DND-41 (cell line): ENCODE results near the gene NDUFV2.

Experiments
- ATAC-seq: fragments of 200-7000 bp; cut with Tn5 transposase; 3 replicates; pipeline ENCODE4 v1.9.1; 2021; ENCODE audit warnings: low read depth; ENCODE audit not compliant: insufficient read depth
- DNase-seq: peaks from one replicate; pipeline ENCODE4 v3.0.0-alpha.2; 2020
- H2AFZ ChIP-seq: 2 replicates; pipeline ENCODE4 v1.6.0; 2012; ENCODE audit warnings: low read depth, low read length
- H3K27ac ChIP-seq: 2 replicates; pipeline ENCODE4 v1.5.1; 2012; ENCODE audit warnings: low read length, inconsistent platforms
- H3K27me3 ChIP-seq: fragments of 200-600 bp; sonication (generic); 2 replicates; pipeline ENCODE4 v1.6.0; 2012; ENCODE audit warnings: low read length, mild to moderate bottlenecking, inconsistent platforms; ENCODE audit not compliant: insufficient read depth, poor library complexity
- H3K36me3 ChIP-seq: 2 replicates; pipeline ENCODE4 v1.5.1; 2012; ENCODE audit warnings: low read length, inconsistent platforms; ENCODE audit not compliant: insufficient read depth
- H3K4me1 ChIP-seq: 2 replicates; pipeline ENCODE4 v1.5.1; 2012; ENCODE audit warnings: mild to moderate bottlenecking, low read length; ENCODE audit not compliant: insufficient read depth
- H3K4me2 ChIP-seq: 2 replicates; pipeline ENCODE4 v1.6.0; 2012; ENCODE audit warnings: mild to moderate bottlenecking, moderate library complexity, low read length, inconsistent platforms; ENCODE audit not compliant: insufficient read depth
- H3K4me3 ChIP-seq, 2 experiments: fragments of 200-600 bp in 1 of 2; shearing (Covaris generic) in 1 of 2; 2 replicates each; pipeline ENCODE4 v1.5.1; 2012 to 2016; ENCODE audit warnings: inconsistent platforms in 2 of 2, low read length in 2 of 2, mild to moderate bottlenecking in 2 of 2, low read depth in 1 of 2, moderate library complexity in 1 of 2
- H3K79me2 ChIP-seq: 2 replicates; pipeline ENCODE4 v1.6.0; 2012; ENCODE audit warnings: low read length, inconsistent platforms; ENCODE audit not compliant: insufficient read depth
- H3K9ac ChIP-seq: 2 replicates; pipeline ENCODE4 v1.6.0; 2012; ENCODE audit warnings: low read depth, mild to moderate bottlenecking, inconsistent platforms, low read length, moderate library complexity
- H3K9me3 ChIP-seq: 2 replicates; pipeline ENCODE4 v1.5.1; 2012; ENCODE audit warnings: low read length, moderate library complexity, mild to moderate bottlenecking, inconsistent platforms; ENCODE audit not compliant: insufficient read depth, severe bottlenecking
- H4K20me1 ChIP-seq: 2 replicates; pipeline ENCODE4 v1.6.0; 2012; ENCODE audit warnings: low read length; ENCODE audit not compliant: insufficient read depth
- CTCF ChIP-seq: IDR thresholded peaks from 2 replicates; pipeline ENCODE4 v1.5.1; 2012; ENCODE audit warnings: borderline replicate concordance, low read length, moderate library complexity, mild to moderate bottlenecking; ENCODE audit not compliant: poor library complexity, severe bottlenecking; ENCODE audit errors: extremely low read depth
- EZH2 ChIP-seq: IDR thresholded peaks from 3 replicates; pipeline ENCODE4 v1.6.1; 2012; ENCODE audit warnings: borderline replicate concordance, low read depth, mild to moderate bottlenecking, moderate library complexity, low read length, inconsistent platforms; ENCODE audit not compliant: severe bottlenecking

Gene NDUFV2

GRCh38 chr18:9175115-9175514 is 72.6 kb downstream of the NDUFV2 start:
- Histone ChIP-seq H3K36me3 (no peaks in the 10 kb centered on the region; the same call in 1 of the 2 replicates), H3K4me1 (no peaks in the 10 kb centered on the region), H3K9ac (no peak overlapping the region), H3K4me2 (no peak overlapping the region), H3K79me2 (peaks cover 79% of the 10 kb centered on the region), H4K20me1 (peaks cover 11% of the 10 kb centered on the region), H2AFZ (no peak overlapping the region), H3K27me3 (no peaks in the 10 kb centered on the region), H3K4me3 (no peak overlapping the region), H3K27ac (no peak overlapping the region), H3K9me3 (no peaks in the 10 kb centered on the region)
- ATAC-seq, result no peak
- TF ChIP-seq EZH2 (no peak), CTCF (no peak)
- no peak for DNase-seq

- DNase-seq (no peak), ATAC-seq (no peak)
- no peak overlapping the region for H2AFZ ChIP-seq
- TF ChIP-seq EZH2 (no peak), CTCF (no peak)
- no peaks in the 10 kb centered on the region for H3K9me3 ChIP-seq
- peaks cover 79% of the 10 kb centered on the region for H3K79me2 ChIP-seq
- no peak overlapping the region for H3K9ac ChIP-seq
- peaks cover 11% of the 10 kb centered on the region for H4K20me1 ChIP-seq
- no peak overlapping the region for H3K27ac ChIP-seq
- no peak overlapping the region for H3K4me2 ChIP-seq
- no peaks in the 10 kb centered on the region for H3K4me1 ChIP-seq
- no peaks in the 10 kb centered on the region for H3K27me3 ChIP-seq
- H3K4me3 ChIP-seq, result no peak overlapping the region
- no peaks in the 10 kb centered on the region; the same call in 1 of the 2 replicates for H3K36me3 ChIP-seq
These were observed 74.5 kb downstream of the NDUFV2 start for GRCh38 chr18:9177031-9177430.

- TF ChIP-seq CTCF (no peak), EZH2 (no peak)
- no peaks in the 10 kb centered on the region for H3K9me3 ChIP-seq
- ATAC-seq (no peak), DNase-seq (no peak)
- H3K79me2 ChIP-seq, result peaks cover 75% of the 10 kb centered on the region
- H3K4me1 ChIP-seq, result no peaks in the 10 kb centered on the region
- H2AFZ ChIP-seq, result no peak overlapping the region
- no peak overlapping the region for H3K27ac ChIP-seq
- H3K9ac ChIP-seq, result no peak overlapping the region
- H3K4me2 ChIP-seq, result no peak overlapping the region
- H3K27me3 ChIP-seq, result no peaks in the 10 kb centered on the region
- peaks cover 11% of the 10 kb centered on the region for H4K20me1 ChIP-seq
- no peak overlapping the region for H3K4me3 ChIP-seq
- no peaks in the 10 kb centered on the region; the same call in 1 of the 2 replicates for H3K36me3 ChIP-seq
These were observed 75.0 kb downstream of the NDUFV2 start for GRCh38 chr18:9177466-9177865.

- Histone ChIP-seq H3K4me1 (no peaks in the 10 kb centered on the region), H2AFZ (no peak overlapping the region), H3K27me3 (no peaks in the 10 kb centered on the region), H3K9me3 (no peaks in the 10 kb centered on the region), H3K79me2 (peaks cover 66% of the 10 kb centered on the region), H3K27ac (no peak overlapping the region), H3K4me3 (no peak overlapping the region), H3K9ac (no peak overlapping the region), H4K20me1 (peaks cover 11% of the 10 kb centered on the region), H3K36me3 (peaks cover 9% of the 10 kb centered on the region), H3K4me2 (no peak overlapping the region)
- ATAC-seq (no peak), DNase-seq (no peak)
- TF ChIP-seq CTCF (no peak), EZH2 (no peak)
These were observed 76.1 kb downstream of the NDUFV2 start for GRCh38 chr18:9178557-9178956.
